K562 (cell line): ENCODE results near the gene DPH1. TPM values are rescaled to one million over a fixed set of nuclear protein-coding genes. Genes with fewer than 3 reads are reported as not detected.
"Not testable (repeated sequence)": the region's sequence is repeated elsewhere in the genome, so short reads cannot be mapped to it uniquely, and the experiment has no call there.

ENCODE experiments used
- ATAC-seq: fragments of 200-7000 bp; cut with Tn5 transposase; 3 replicates; pipeline ENCODE4 v1.9.1; 2020; ENCODE audit warnings: moderate library complexity
- BruUV-seq: library from RNA; stranded (reverse); fragments of 400-500 nt; replicated peaks from 2 replicates; lab custom pipeline; 2021; lab: Mats Ljungman, UMichigan
- CTCF ChIA-PET: fragments of 300-600 bp; formaldehyde crosslinking; extraction: SDS; loops from one replicate; lab custom pipeline; 2021; ENCODE audit warnings: low intra/inter-chr PET ratio; lab: Yijun Ruan, JAX
- POLR2A ChIA-PET: fragments of 300-600, 350-650 bp; sonication (Branson Sonifier 250); formaldehyde crosslinking; extraction: SDS; loops from one replicate; lab custom pipeline; 2021; ENCODE audit warnings: antibody characterized with exemption, inconsistent platforms; lab: Yijun Ruan, JAX
- DNase-seq, 4 experiments: peaks; one replicate each; pipeline versions ENCODE4 v3.0.0 to v3.0.0-alpha.2; 2011 to 2018; ENCODE audit warnings: low spot score in 3 of 4, mixed read lengths in 3 of 4; ENCODE audit errors: extremely low read depth in 1 of 4
- FAIRE-seq: peaks from 2 replicates; lab custom pipeline; 2011; peaks lifted over from hg19 to GRCh38; lab: Jason Lieb, UNC
- H2AFZ ChIP-seq: 2 replicates; pipeline ENCODE4 v1.6.0; 2011; ENCODE audit warnings: low read depth, low read length, control low read depth, inconsistent platforms
- H3K27ac ChIP-seq: fragments of 200-600 bp; 3 replicates; pipeline ENCODE4 v1.8.0; 2011; ENCODE audit warnings: low read depth, mild to moderate bottlenecking, control low read depth, inconsistent platforms, low read length, moderate library complexity, mixed read lengths; ENCODE audit errors: extremely low read depth
- H3K27me3 ChIP-seq, 2 experiments: fragments of 300-600 bp in 1 of 2; 2 replicates in 1 of 2; 3 replicates in 1 of 2; pipeline versions ENCODE4 v1.6.0 to v1.8.0; 2011; ENCODE audit warnings: inconsistent platforms in 2 of 2, low read length in 2 of 2, mild to moderate bottlenecking in 1 of 2, mixed read lengths in 1 of 2, moderate library complexity in 1 of 2; ENCODE audit not compliant: control insufficient read depth in 2 of 2, insufficient read depth in 2 of 2
- H3K36me3 ChIP-seq: fragments of 300-600 bp; 3 replicates; pipeline ENCODE4 v1.8.0; 2011; ENCODE audit warnings: mild to moderate bottlenecking, low read length, inconsistent platforms; ENCODE audit not compliant: control insufficient read depth, insufficient read depth
- H3K4me1 ChIP-seq, 2 experiments: fragments of 200-600 bp in 1 of 2; replicated peaks in 1 of 2; 2 replicates in 1 of 2; 3 replicates in 1 of 2; pipeline versions ENCODE4 v1.5.1 to v1.8.0; 2011; ENCODE audit warnings: inconsistent platforms in 2 of 2, low read length in 2 of 2, mild to moderate bottlenecking in 1 of 2, mixed read lengths in 1 of 2, moderate library complexity in 1 of 2; ENCODE audit not compliant: control insufficient read depth in 2 of 2, insufficient read depth in 2 of 2
- H3K4me2 ChIP-seq: 2 replicates; pipeline ENCODE4 v1.6.1; 2011; ENCODE audit warnings: low read length, control low read depth, inconsistent platforms, mixed read lengths; ENCODE audit not compliant: insufficient read depth
- H3K4me3 ChIP-seq: fragments of 200-600 bp; sonication (generic), shearing (Covaris generic); 2 replicates; pipeline ENCODE4 v1.5.1; 2016; ENCODE audit warnings: control low read depth, inconsistent platforms
- H3K79me2 ChIP-seq: fragments of 200-600 bp; 3 replicates; pipeline ENCODE4 v1.8.0; 2011; ENCODE audit warnings: low read length, inconsistent platforms; ENCODE audit not compliant: control insufficient read depth, insufficient read depth
- H3K9ac ChIP-seq, 2 experiments: 2 replicates each; pipeline versions ENCODE4 v1.6.0 to v1.6.1; 2011; ENCODE audit warnings: low read depth in 2 of 2, low read length in 2 of 2, control low read depth in 1 of 2, inconsistent platforms in 1 of 2, mild to moderate bottlenecking in 1 of 2, mixed read lengths in 1 of 2; ENCODE audit not compliant: insufficient read depth in 1 of 2
- H3K9me1 ChIP-seq: one replicate; pipeline ENCODE4 v1.6.0; 2011; ENCODE audit warnings: inconsistent platforms, mild to moderate bottlenecking, low read length, moderate library complexity; ENCODE audit not compliant: control insufficient read depth, insufficient read depth
- H3K9me3 ChIP-seq: replicated peaks from 2 replicates; pipeline ENCODE4 v1.5.1; 2011; ENCODE audit warnings: low read depth, low read length, inconsistent platforms; ENCODE audit not compliant: control insufficient read depth, insufficient read depth
- H4K20me1 ChIP-seq: replicated peaks from 2 replicates; pipeline ENCODE4 v1.6.1; 2011; ENCODE audit warnings: low read length, inconsistent platforms, mixed read lengths; ENCODE audit not compliant: control insufficient read depth, insufficient read depth
- NRF1 ChIP-seq, 2 experiments: fragments of 450-650 bp; IDR thresholded peaks in 1 of 2; conservative IDR thresholded peaks in 1 of 2; 2 replicates each; pipeline ENCODE4 v1.6.1; 2014; ENCODE audit warnings: mild to moderate bottlenecking in 2 of 2
- POLR3G ChIP-seq: IDR thresholded peaks from 2 replicates; pipeline ENCODE4 v1.6.1; 2011; ENCODE audit not compliant: insufficient read length, insufficient replicate concordance; ENCODE audit errors: extremely low read depth
- SP2 ChIP-seq: IDR thresholded peaks from 2 replicates; pipeline ENCODE4 v1.6.1; 2011; ENCODE audit warnings: mild to moderate bottlenecking, low read depth, low read length, moderate library complexity; ENCODE audit not compliant: poor library complexity, severe bottlenecking; ENCODE audit errors: extremely low read depth
- ZBTB33 ChIP-seq: sonication (generic); formaldehyde crosslinking; IDR thresholded peaks from 2 replicates; pipeline ENCODE4 v1.8.1; 2023; ENCODE audit warnings: mild to moderate bottlenecking, missing genetic modification reagents
- WGBS: fragments of 100-300 bp; shearing (Covaris generic); methylation state at CpG from one replicate; pipeline ENCODE4 v1.1.6; 2016; ENCODE audit warnings: low coverage, mixed read lengths; ENCODE audit not compliant: insufficient coverage; ENCODE audit errors: missing lambda C conversion rate; 5-methylcytosine and 5-hydroxymethylcytosine counted together
- in situ Hi-C: fragments of 300-500 bp; cut with MboI; formaldehyde crosslinking; loops from 4 replicates; pipeline ENCODE4 v1.15.0; 2018; ENCODE audit warnings: inconsistent platforms, mixed read lengths
- intact Hi-C: fragments of 100-400 bp; cut with micrococcal nuclease; formaldehyde crosslinking; loops from 2 replicates; pipeline ENCODE4 v1.14.2; 2022
- polyA plus RNA-seq, 8 experiments: library from polyadenylated mRNA; depleted of rRNA in 4 of 8; stranded (reverse) in 5 of 8; unstranded in 3 of 8; fragments of >200 nt; fragmentation: Nextera tagmentation in 2 of 8; fragmentation: Illumina TruSeq in 1 of 8; extraction: Ambion mirVana in 2 of 8; extraction: Trizol in 1 of 8; gene quantifications; 2 replicates each; pipeline versions ENCODE4 v1.2.1 to v1.2.3, GENCODE V29; 2011 to 2014; ENCODE audit warnings: inconsistent platforms in 1 of 8, missing spikeins in 1 of 8
- total RNA-seq, 7 experiments: library from RNA; depleted of rRNA in 6 of 7; stranded (reverse); fragments of >200 nt in 6 of 7; fragmentation: Illumina TruSeq in 2 of 7; extraction: Trizol in 2 of 7; gene quantifications; 2 replicates each; pipeline versions ENCODE4 v1.2.1 to v1.2.3, GENCODE V29; 2011 to 2021; ENCODE audit warnings: low replicate concordance in 1 of 7
- TF ChIP-seq, protein P1 (sequence below): sonication (generic); formaldehyde crosslinking; IDR thresholded peaks from 2 replicates; pipeline ENCODE4 v1.8.1; 2023; ENCODE audit warnings: mild to moderate bottlenecking, missing genetic modification reagents

DPH1 gene
- total and polyA plus RNA-seq, 9 of the 15 experiments (the other 6 are each of a cell fraction or from before 2014, with no cell fraction given) = 0.42 to 40.6 (median 20.2) TPM

DNA sequence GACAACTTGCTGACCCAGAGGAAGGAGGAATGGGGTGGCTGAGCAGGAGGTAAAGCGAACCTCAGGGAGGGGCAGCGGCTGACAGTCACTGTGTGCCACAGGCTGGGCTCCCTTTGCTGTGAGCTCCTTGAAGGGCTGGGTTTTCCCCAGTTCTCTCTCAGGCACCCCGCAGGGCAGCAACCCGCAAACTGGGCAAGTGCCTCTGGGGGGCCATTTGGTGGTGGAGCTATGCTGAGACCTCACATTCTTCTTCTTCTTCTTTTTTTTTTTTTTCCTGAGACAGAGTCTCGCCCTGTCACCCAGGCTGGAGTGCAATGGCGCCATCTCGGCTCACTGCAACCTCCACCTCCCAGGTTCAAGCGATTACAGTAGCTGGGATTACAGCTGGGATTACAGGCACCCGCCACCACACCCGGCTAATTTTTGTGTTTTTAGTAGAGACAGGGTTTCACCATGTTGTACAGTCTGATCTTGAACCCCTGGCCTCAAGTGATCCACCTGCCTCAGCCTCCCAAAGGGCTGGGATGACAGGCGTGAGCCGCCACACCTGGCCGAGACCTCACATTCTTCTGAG lies 47.1 kb upstream of the DPH1 start:
- H3K4me3 ChIP-seq, H4K20me1 ChIP-seq, in situ Hi-C loops, BruUV-seq, ATAC-seq, CTCF ChIA-PET, H3K9ac ChIP-seq, intact Hi-C loops, FAIRE-seq, H3K27me3 ChIP-seq, DNase-seq, H3K9me1 ChIP-seq, H3K79me2 ChIP-seq, H3K27ac ChIP-seq, H3K36me3 ChIP-seq, H2AFZ ChIP-seq, H3K4me2 ChIP-seq, H3K9me3 ChIP-seq, POLR2A ChIA-PET: not testable (repeated sequence)
- WGBS = 51% methylated on average over 5 of the region's 13 CpGs
- peaks cover 18 to 27% of the 10 kb centered on the region in 2 experiments for H3K4me1 ChIP-seq
- peak; percentile 56; the same call in 1 of the 2 replicates for TF ChIP-seq ZBTB33

- H3K36me3 ChIP-seq = no peaks in the 10 kb centered on the region
- H3K9me1 ChIP-seq = no peaks in the 10 kb centered on the region
- ChIA-PET CTCF (no interaction called here), POLR2A (no interaction called here)
- no peaks in the 10 kb centered on the region for H3K79me2 ChIP-seq
- no peak overlapping the region for H2AFZ ChIP-seq
- DNase-seq (no peak), ATAC-seq (no peak), FAIRE-seq (no peak)
- H4K20me1 ChIP-seq = no peaks in the 10 kb centered on the region
- no TSS peak for BruUV-seq
- in situ Hi-C loops = no loop called here
- no peak overlapping the region for H3K9ac ChIP-seq
- intact Hi-C loops = no loop called here
- no peaks in the 10 kb centered on the region for H3K9me3 ChIP-seq
- H3K27ac ChIP-seq = no peak overlapping the region
- peaks cover 0 to 7% of the 10 kb centered on the region in 2 experiments; a peak in 3 of 5 replicates for H3K27me3 ChIP-seq
- peaks cover 18 to 22% of the 10 kb centered on the region in 2 experiments for H3K4me1 ChIP-seq
- TF ChIP-seq, protein P1, sequence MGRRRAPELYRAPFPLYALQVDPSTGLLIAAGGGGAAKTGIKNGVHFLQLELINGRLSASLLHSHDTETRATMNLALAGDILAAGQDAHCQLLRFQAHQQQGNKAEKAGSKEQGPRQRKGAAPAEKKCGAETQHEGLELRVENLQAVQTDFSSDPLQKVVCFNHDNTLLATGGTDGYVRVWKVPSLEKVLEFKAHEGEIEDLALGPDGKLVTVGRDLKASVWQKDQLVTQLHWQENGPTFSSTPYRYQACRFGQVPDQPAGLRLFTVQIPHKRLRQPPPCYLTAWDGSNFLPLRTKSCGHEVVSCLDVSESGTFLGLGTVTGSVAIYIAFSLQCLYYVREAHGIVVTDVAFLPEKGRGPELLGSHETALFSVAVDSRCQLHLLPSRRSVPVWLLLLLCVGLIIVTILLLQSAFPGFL (CRISPR knock-in tag) = no peak
- TF ChIP-seq POLR3G (no peak), NRF1 (conservative IDR thresholded peaks at IDR 0.05 in 1 of 2, IDR thresholded peaks at IDR 0.05 in 1 of 2) (no peak), SP2 (no peak)
- no peak overlapping the region for H3K4me3 ChIP-seq
- no peak overlapping the region for H3K4me2 ChIP-seq
- WGBS = 69% methylated on average over 4 of the region's 4 CpGs
Observed at GRCh38 chr17:1985093-1985492, 44.9 kb upstream of the DPH1 start.
